ENCODE results near the gene CD68.

Gene CD68

GRCh38 chr17:7626307-7626706 is 46.9 kb downstream of the CD68 start:
- no peak for TF ChIP-seq CTCF (conservative IDR thresholded peaks at IDR 0.05)
- peak overlapping the region; percentile 83; the same call in 1 of the 2 replicates for H3K27ac ChIP-seq

DNA sequence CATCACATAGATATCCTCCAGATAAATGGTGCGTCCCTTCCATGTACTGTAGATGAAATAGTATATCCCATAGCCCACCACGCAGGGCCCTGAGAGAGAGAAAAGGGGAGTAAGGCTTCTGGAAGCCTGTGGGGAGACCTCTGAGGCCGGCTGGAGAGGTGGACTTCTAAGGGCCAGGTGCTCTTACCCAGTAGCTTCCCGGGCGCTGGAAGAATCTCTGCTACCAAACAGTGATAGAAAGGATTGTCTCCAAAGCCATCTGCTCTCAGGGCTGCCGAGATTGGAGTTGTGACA is 47.5 kb downstream of the CD68 start:
- TF ChIP-seq CTCF (conservative IDR thresholded peaks at IDR 0.05) = no peak
- H3K27ac ChIP-seq = peak overlapping the region; percentile 83

- H3K27ac ChIP-seq = peak within 1 kb of the TSS; percentile 83
- TF ChIP-seq CTCF (conservative IDR thresholded peaks at IDR 0.05) = no peak
Measured at GRCh38 chr17:7627250-7628121, 48.0 kb downstream of the CD68 start, which contains the start of gene SAT2. Gene SAT2 (minus strand): TSS chr17:7627821. CDS start chr17:7627635, 186 bp downstream.

GRCh38 chr17:7629939-7630571 is 50.6 kb downstream of the CD68 start, which contains the start of gene SHBG:
Gene SHBG (plus strand): TSS chr17:7630135. CDS start chr17:7630173, 38 bp downstream.
- no peak within 1 kb of the TSS for H3K27ac ChIP-seq
- no peak for TF ChIP-seq CTCF (conservative IDR thresholded peaks at IDR 0.05)
